OCI-LY1 (cell line): ENCODE measurements around the gene CCDC12.
"Not testable (repeated sequence)": the region's sequence is repeated elsewhere in the genome, so short reads cannot be mapped to it uniquely, and the experiment has no call there.

Source experiments
- H2AFZ ChIP-seq: fragments of 200-600 bp; sonication (generic), shearing (Covaris generic); 2 replicates; pipeline ENCODE4 v1.6.0; 2014; ENCODE audit warnings: antibody characterized with exemption, mild to moderate bottlenecking, low read length
- H3F3A ChIP-seq: fragments of 200-600 bp; sonication (generic), shearing (Covaris generic); 2 replicates; pipeline ENCODE4 v1.6.0; 2014; ENCODE audit warnings: mild to moderate bottlenecking, antibody characterized with exemption, low read length, moderate library complexity; ENCODE audit not compliant: insufficient read depth
- H3K27ac ChIP-seq: fragments of 200-600 bp; sonication (generic); 2 replicates; pipeline ENCODE4 v1.5.1; 2014; ENCODE audit warnings: low read length, mixed run types, mild to moderate bottlenecking, low read depth; ENCODE audit not compliant: poor library complexity, severe bottlenecking
- H3K27me3 ChIP-seq: fragments of 200-600 bp; sonication (generic); 2 replicates; pipeline ENCODE4 v1.6.0; 2014; ENCODE audit warnings: antibody characterized with exemption, mild to moderate bottlenecking, low read length, moderate library complexity; ENCODE audit not compliant: insufficient read depth
- H3K36me3 ChIP-seq: fragments of 200-600 bp; sonication (generic); 2 replicates; pipeline ENCODE4 v1.6.1; 2014; ENCODE audit warnings: mild to moderate bottlenecking, antibody characterized with exemption, low read length, moderate library complexity, mixed read lengths; ENCODE audit not compliant: insufficient read depth
- H3K4me1 ChIP-seq: fragments of 200-600 bp; sonication (generic); 2 replicates; pipeline ENCODE4 v1.5.1; 2014; ENCODE audit warnings: mild to moderate bottlenecking, low read length, moderate library complexity; ENCODE audit not compliant: insufficient read depth, severe bottlenecking
- H3K4me2 ChIP-seq: fragments of 200-600 bp; sonication (generic), shearing (Covaris generic); 2 replicates; pipeline ENCODE4 v1.6.1; 2014; ENCODE audit warnings: low read length
- H3K4me3 ChIP-seq: fragments of 200-600 bp; sonication (generic); 2 replicates; pipeline ENCODE4 v1.5.1; 2014; ENCODE audit warnings: low read length, low read depth, mild to moderate bottlenecking, mixed read lengths; ENCODE audit not compliant: poor library complexity, severe bottlenecking
- H3K79me2 ChIP-seq: fragments of 200-600 bp; shearing (Covaris generic); 2 replicates; pipeline ENCODE4 v1.6.1; 2016; ENCODE audit warnings: mixed run types, low read length, mixed read lengths; ENCODE audit not compliant: insufficient read depth
- H3K9ac ChIP-seq: fragments of 200-600 bp; sonication (generic), shearing (Covaris generic); 2 replicates; pipeline ENCODE4 v1.6.1; 2014; ENCODE audit warnings: mild to moderate bottlenecking, low read length, mixed read lengths
- H3K9me2 ChIP-seq: fragments of 200-600 bp; sonication (generic), shearing (Covaris generic); 2 replicates; pipeline ENCODE4 v1.6.1; 2014; ENCODE audit warnings: low read depth, mild to moderate bottlenecking, low read length, mixed read lengths
- H3K9me3 ChIP-seq: fragments of 200-600 bp; shearing (Covaris generic); 2 replicates; pipeline ENCODE4 v1.6.1; 2014; ENCODE audit warnings: low read length, mixed read lengths
- H4K20me1 ChIP-seq: fragments of 200-600 bp; sonication (generic), shearing (Covaris generic); 2 replicates; pipeline ENCODE4 v1.6.0; 2016; ENCODE audit warnings: mild to moderate bottlenecking, low read length; ENCODE audit not compliant: insufficient read depth
- CTCF ChIP-seq: fragments of 200-600 bp; sonication (generic), shearing (Covaris generic); IDR thresholded peaks from 2 replicates; pipeline ENCODE4 v1.5.1; 2017; ENCODE audit warnings: mild to moderate bottlenecking, antibody characterized with exemption, low read length, moderate library complexity, mixed read lengths
- EZH2 ChIP-seq: fragments of 200-600 bp; sonication (generic), shearing (Covaris generic); IDR thresholded peaks from 2 replicates; pipeline ENCODE4 v1.8.0; 2017; ENCODE audit warnings: borderline replicate concordance, mixed run types, mild to moderate bottlenecking, antibody characterized with exemption, low read length, moderate library complexity, mixed read lengths

Gene CCDC12

GRCh38 chr3:46966811-46967210 lies 9.7 kb downstream of the CCDC12 start:
- Histone ChIP-seq H3K27me3 (no peaks in the 10 kb centered on the region), H3F3A (no peaks in the 10 kb centered on the region), H3K36me3 (peaks cover 40% of the 10 kb centered on the region), H3K27ac (peak overlapping the region; percentile 51), H3K4me1 (peaks cover 72% of the 10 kb centered on the region), H3K9ac (peak overlapping the region; percentile 19; the same call in 1 of the 2 replicates), H2AFZ (no peak overlapping the region), H4K20me1 (no peaks in the 10 kb centered on the region), H3K4me3 (peak overlapping the region; percentile 11), H3K4me2 (peak overlapping the region; percentile 56; the same call in 1 of the 2 replicates), H3K79me2 (peaks cover 82% of the 10 kb centered on the region), H3K9me2 (no peaks in the 10 kb centered on the region), H3K9me3 (no peaks in the 10 kb centered on the region)
- peak; percentile 31; the same call in 1 of the 2 replicates for TF ChIP-seq CTCF
- TF ChIP-seq EZH2 = no peak

GRCh38 chr3:46965151-46965550 lies 11.4 kb downstream of the CCDC12 start:
- no peak for TF ChIP-seq EZH2
- no peak for TF ChIP-seq CTCF
- Histone ChIP-seq H4K20me1 (no peaks in the 10 kb centered on the region), H3K9me3 (no peaks in the 10 kb centered on the region), H3K9ac (no peak overlapping the region), H3K27me3 (no peaks in the 10 kb centered on the region), H2AFZ (no peak overlapping the region), H3F3A (no peaks in the 10 kb centered on the region), H3K79me2 (peaks cover 82% of the 10 kb centered on the region), H3K27ac (peak overlapping the region; percentile 51), H3K4me2 (peak overlapping the region; percentile 56; the same call in 1 of the 2 replicates), H3K4me1 (peaks cover 72% of the 10 kb centered on the region), H3K4me3 (no peak overlapping the region), H3K9me2 (no peaks in the 10 kb centered on the region), H3K36me3 (peaks cover 33% of the 10 kb centered on the region)

DNA sequence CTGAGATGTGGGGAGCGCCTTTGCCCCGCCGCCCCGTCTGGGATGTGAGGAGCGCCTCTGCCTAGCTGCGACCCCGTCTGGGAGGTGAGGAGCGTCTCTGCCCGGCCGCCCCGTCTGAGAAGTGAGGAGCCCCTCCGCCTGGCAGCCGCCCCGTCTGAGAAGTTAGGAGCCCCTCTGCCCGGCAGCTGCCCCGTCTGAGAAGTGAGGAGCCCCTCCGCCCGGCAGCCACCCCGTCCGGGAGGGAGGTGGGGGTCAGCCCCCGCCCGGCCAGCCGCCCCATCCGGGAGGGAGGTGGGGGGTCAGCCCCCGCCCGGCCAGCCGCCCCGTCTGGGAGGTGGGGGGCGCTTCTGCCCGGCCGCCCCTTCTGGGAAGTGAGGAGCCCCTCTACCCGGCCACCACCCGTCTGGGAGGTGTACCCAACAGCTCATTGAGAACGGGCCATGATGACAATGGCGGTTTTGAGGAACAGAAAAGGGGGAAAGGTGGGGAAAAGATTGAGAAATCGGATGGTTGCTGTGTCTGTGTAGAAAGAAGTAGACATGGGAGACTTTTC lies 12.4 kb downstream of the CCDC12 start:
- not testable (repeated sequence) for H3F3A ChIP-seq, H3K4me2 ChIP-seq, H4K20me1 ChIP-seq, H3K9me3 ChIP-seq, H3K9me2 ChIP-seq, H3K27me3 ChIP-seq, H3K9ac ChIP-seq, H3K4me3 ChIP-seq, H2AFZ ChIP-seq, H3K27ac ChIP-seq
- H3K79me2 ChIP-seq = peaks cover 82% of the 10 kb centered on the region
- peaks cover 72% of the 10 kb centered on the region for H3K4me1 ChIP-seq
- H3K36me3 ChIP-seq = peaks cover 30% of the 10 kb centered on the region

GRCh38 chr3:46962990-46963389 lies 13.6 kb downstream of the CCDC12 start:
- Histone ChIP-seq H3K79me2 (peaks cover 82% of the 10 kb centered on the region), H3K9me3 (no peaks in the 10 kb centered on the region), H3K27me3 (no peaks in the 10 kb centered on the region), H3F3A (no peaks in the 10 kb centered on the region), H3K36me3 (peaks cover 30% of the 10 kb centered on the region), H3K9me2 (no peaks in the 10 kb centered on the region), H4K20me1 (no peaks in the 10 kb centered on the region), H3K27ac (no peak overlapping the region), H3K4me3 (no peak overlapping the region), H3K9ac (no peak overlapping the region), H3K4me1 (peaks cover 68% of the 10 kb centered on the region), H2AFZ (no peak overlapping the region), H3K4me2 (no peak overlapping the region)
- no peak for TF ChIP-seq CTCF
- no peak for TF ChIP-seq EZH2
